Transverse colon (tissue), 3 donors: Measurements from ENCODE around the gene SLC16A9.

ENCODE experiments used
- CTCF ChIP-seq, 5 experiments: fragments of 200-600 bp in 3 of 5; fragments of 450-650 bp in 2 of 5; sonication (generic) in 3 of 5; IDR thresholded peaks; 1 replicate in 2 of 5; 2 replicates in 3 of 5; pipeline ENCODE4 v1.5.1; 2016 to 2017; ENCODE audit warnings: antibody characterized with exemption in 5 of 5, inconsistent platforms in 3 of 5, mild to moderate bottlenecking in 2 of 5, moderate library complexity in 1 of 5
- POLR2A ChIP-seq: fragments of 450-650 bp; IDR thresholded peaks from one replicate; pipeline ENCODE4 v1.6.1; 2016; ENCODE audit warnings: antibody characterized with exemption, mild to moderate bottlenecking, moderate library complexity

GRCh38 chr10:59649606-59650346 lies 59.9 kb downstream of the SLC16A9 start:
- TF ChIP-seq POLR2A (no peak), CTCF (IDR thresholded peaks at IDR 0.05) (no peak)
